Suppressor macrophage treated with lipopolysaccharide for 4 hours (primary cell): ENCODE results near the gene AHRR.
"Not testable (repeated sequence)": the region's sequence is repeated elsewhere in the genome, so short reads cannot be mapped to it uniquely, and the experiment has no call there.

ENCODE experiments used
- DNase-seq: peaks from one replicate; pipeline ENCODE4 v3.0.0-alpha.2; 2020

Gene AHRR

GRCh38 chr5:478369-478981 is 157.0 kb downstream of the AHRR start:
- no peak for DNase-seq

- no peak for DNase-seq
Measured at GRCh38 chr5:478982-479535, 157.5 kb downstream of the AHRR start.

- no peak for DNase-seq
Measured at GRCh38 chr5:479566-480319, 158.2 kb downstream of the AHRR start.

- no peak for DNase-seq
Measured at GRCh38 chr5:481347-481746, 159.8 kb downstream of the AHRR start.

GRCh38 chr5:482021-482420 is 160.5 kb downstream of the AHRR start:
- DNase-seq = no peak

- DNase-seq = no peak
Measured at GRCh38 chr5:482506-482905, 161.0 kb downstream of the AHRR start.

GRCh38 chr5:483011-483410 is 161.5 kb downstream of the AHRR start:
- no peak for DNase-seq

- DNase-seq = peak; percentile 9
Measured at GRCh38 chr5:483434-484140, 162.1 kb downstream of the AHRR start.

GRCh38 chr5:484556-484955 is 163.0 kb downstream of the AHRR start:
- no peak for DNase-seq

GRCh38 chr5:485113-485945 is 163.8 kb downstream of the AHRR start:
- DNase-seq = no peak

GRCh38 chr5:485946-486491 is 164.5 kb downstream of the AHRR start:
- DNase-seq = peak; percentile 56

GRCh38 chr5:486597-486996 is 165.1 kb downstream of the AHRR start:
- not testable (repeated sequence) for DNase-seq
